HTERT RPE-1 (cell line): ENCODE measurements around the gene SBK1.
"Not testable (repeated sequence)": the region's sequence is repeated elsewhere in the genome, so short reads cannot be mapped to it uniquely, and the experiment has no call there.

Experiments
- in situ Hi-C: fragments of 300-500 bp; cut with MboI; formaldehyde crosslinking; loops from 4 replicates; pipeline ENCODE4 v1.14.3; 2020; ENCODE audit warnings: low sequenced_read_pairs

The SBK1 gene

GRCh38 chr16:28291651-28292626, at the start of gene SBK1:
SBK1 (plus strand) TSS chr16:28292525; CDS start chr16:28317392, 24,867 bp downstream.
- in situ Hi-C loops: no loop called here

- in situ Hi-C loops: not testable (repeated sequence)
Observed at GRCh38 chr16:28249483-28249882, 42.8 kb upstream of the SBK1 start.

- in situ Hi-C loops: no loop called here
Observed at GRCh38 chr16:28250999-28251398, 41.3 kb upstream of the SBK1 start.

- in situ Hi-C loops: no loop called here
Observed at GRCh38 chr16:28254158-28254557, 38.2 kb upstream of the SBK1 start.

GRCh38 chr16:28255838-28256237, 36.5 kb upstream of the SBK1 start:
- in situ Hi-C loops: no loop called here

- in situ Hi-C loops: no loop called here
Observed at GRCh38 chr16:28257256-28257655, 35.1 kb upstream of the SBK1 start.

GRCh38 chr16:28258567-28258966, 33.8 kb upstream of the SBK1 start:
- in situ Hi-C loops: no loop called here

- in situ Hi-C loops: no loop called here
Observed at GRCh38 chr16:28259091-28259780, 33.1 kb upstream of the SBK1 start.

GRCh38 chr16:28259781-28260150, 32.6 kb upstream of the SBK1 start:
- in situ Hi-C loops: no loop called here

- in situ Hi-C loops: no loop called here
Observed at GRCh38 chr16:28260193-28260592, 32.1 kb upstream of the SBK1 start.

GRCh38 chr16:28261942-28262341, 30.4 kb upstream of the SBK1 start:
- in situ Hi-C loops: no loop called here

- in situ Hi-C loops: no loop called here
Observed at GRCh38 chr16:28263305-28263704, 29.0 kb upstream of the SBK1 start.

GRCh38 chr16:28264656-28265055, 27.7 kb upstream of the SBK1 start:
- in situ Hi-C loops: no loop called here

- in situ Hi-C loops: no loop called here
Observed at GRCh38 chr16:28265822-28266221, 26.5 kb upstream of the SBK1 start.

GRCh38 chr16:28267356-28267755, 25.0 kb upstream of the SBK1 start:
- in situ Hi-C loops: no loop called here

GRCh38 chr16:28273511-28273910, 18.8 kb upstream of the SBK1 start:
- in situ Hi-C loops: no loop called here

- in situ Hi-C loops: no loop called here
Observed at GRCh38 chr16:28274676-28275075, 17.6 kb upstream of the SBK1 start.

- in situ Hi-C loops: no loop called here
Observed at GRCh38 chr16:28276301-28276700, 16.0 kb upstream of the SBK1 start.

GRCh38 chr16:28277537-28278388, 14.6 kb upstream of the SBK1 start:
- in situ Hi-C loops: no loop called here

- in situ Hi-C loops: no loop called here
Observed at GRCh38 chr16:28279006-28279405, 13.3 kb upstream of the SBK1 start.
